ENCODE measurements around the gene SHISA9.
"Not testable (repeated sequence)": the region's sequence is repeated elsewhere in the genome, so short reads cannot be mapped to it uniquely, and the experiment has no call there.

The SHISA9 gene

DNA sequence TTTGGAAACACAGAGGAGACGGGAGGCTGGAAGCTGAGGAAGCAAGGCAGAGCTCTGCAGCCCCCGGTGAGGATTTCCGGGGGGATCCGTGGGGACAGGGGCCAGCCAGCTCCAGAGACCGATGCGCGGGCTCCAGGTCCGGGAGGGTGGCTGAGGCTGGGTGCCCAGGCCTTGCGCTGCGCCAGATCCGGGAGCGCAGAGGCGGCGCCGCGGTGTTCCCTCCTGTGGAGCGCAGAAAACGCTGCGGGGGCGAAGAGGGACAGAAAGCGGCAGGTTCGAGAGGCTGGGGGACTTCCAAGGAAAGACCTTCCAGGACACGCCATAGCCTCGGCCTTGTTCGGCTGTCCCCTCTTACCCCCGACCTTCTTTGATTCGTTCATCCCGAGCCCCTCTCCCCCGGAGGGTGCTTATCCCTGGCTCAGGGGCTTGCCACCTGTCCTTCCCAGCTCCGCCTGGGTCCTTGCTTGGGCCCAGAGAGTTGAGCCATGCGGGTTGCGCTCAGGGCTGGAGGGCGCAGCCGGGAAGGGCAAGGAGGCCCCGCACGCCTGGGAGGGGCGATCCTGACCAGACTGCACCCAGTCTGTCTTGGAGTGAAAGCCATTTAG is 697 bp upstream of the SHISA9 start:
- DNase-seq, result no peak

DNA sequence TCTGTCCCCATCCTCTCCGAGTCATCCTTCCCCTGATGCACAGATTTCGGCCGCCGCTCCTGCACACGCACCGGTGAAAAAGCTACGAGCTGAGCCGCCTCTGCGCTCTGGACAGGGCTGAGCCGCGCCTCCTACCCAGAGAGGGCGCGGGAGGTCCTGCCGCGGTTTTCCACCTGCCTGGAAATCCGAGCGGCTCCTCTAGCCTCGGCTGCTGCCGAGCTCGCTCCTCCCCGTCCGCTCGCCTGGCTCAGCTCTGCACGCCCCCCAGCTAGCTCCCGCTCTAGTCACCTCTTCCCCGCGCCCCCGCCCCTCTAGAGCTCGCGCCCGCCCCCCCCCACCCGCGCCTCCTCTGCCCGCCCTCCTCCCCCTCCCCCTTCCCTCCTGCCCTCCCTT is 198 bp upstream of the SHISA9 start:
- DNase-seq, result no peak

DNA sequence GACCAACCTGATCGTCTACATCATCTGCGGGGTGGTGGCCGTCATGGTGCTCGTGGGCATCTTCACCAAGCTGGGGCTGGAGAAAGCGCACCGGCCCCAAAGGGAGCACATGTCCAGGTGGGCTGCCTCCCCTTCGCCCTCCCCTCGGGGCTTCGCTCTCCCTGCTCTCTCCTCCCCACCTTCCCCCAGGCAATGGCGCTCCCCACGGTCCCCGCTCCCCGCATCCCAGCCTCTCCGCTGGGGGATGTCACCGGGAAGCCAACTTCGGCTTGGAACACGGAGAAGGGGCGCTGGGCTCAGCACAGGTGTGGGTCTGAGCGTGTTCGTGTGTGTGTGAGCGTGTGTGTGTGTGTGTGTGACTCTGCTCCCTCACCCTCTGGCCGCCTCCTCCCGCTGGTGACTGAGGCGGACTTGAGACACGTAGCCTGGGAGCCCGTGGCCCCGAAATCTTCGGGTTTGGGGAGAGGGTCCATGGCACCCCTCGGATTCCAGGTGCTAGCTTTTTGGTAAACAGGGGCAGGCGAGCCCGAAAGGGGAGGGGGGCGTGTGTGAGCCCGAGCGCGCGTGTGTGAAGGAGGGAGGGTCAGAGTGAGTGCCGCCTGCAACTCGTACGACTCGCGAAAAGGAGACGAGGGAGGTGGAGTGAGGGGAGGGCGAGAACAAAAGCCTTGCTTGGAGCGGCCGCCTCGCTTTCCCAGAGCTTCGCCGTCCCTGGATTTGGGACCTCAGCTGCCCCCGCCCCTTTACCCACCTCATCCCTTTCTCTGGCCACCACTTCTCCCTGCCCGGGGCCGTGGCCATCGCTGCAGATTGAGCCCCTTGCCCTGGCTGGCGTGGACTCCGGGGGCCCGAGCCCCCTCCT is 1.3 kb downstream of the SHISA9 start:
- no peak for DNase-seq

DNA sequence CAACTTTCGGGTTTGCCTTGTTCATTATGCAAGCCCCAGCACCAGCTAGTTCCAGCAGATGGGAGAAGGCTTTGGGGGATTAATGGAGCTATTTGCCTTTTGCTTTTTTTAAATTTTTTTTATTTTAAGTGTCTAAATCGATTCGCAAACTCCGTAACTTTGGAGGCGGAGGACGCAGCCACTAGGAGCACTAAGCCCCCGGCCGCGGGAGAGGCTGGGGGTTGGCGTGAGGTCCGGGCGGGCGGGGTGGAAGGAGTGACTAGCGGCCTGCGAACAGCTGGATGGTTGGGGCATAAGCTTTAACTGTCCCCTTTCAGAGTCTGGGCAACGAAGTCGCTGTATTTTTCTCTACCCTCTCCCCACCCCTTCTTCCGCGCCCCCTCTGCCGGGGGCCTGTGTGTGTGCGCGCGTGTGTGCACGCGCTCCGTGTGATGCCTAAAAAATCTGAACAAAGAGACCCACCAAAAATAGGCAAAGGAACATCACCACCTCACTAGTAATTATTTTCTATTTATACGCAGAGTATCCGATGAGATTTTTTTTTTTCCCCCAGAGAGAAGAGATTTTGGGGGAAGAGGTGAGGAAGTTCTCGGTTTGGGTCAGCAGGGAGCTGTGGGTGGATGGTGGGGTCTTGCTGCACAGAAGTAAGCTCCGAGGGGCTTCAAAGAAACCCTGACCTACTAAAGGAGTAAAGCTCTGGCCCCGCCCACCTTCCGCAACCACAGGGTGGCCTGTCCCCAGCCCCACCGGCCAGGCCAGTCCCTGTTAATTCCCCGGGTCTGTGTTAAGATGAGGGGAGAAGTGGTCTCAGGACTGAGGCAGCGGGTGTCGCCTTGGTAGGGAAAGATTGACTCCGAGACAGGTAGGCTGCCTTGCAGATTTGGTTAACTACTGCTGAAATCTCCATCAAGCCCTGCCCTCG is 2.3 kb downstream of the SHISA9 start:
- no peak for DNase-seq

DNA sequence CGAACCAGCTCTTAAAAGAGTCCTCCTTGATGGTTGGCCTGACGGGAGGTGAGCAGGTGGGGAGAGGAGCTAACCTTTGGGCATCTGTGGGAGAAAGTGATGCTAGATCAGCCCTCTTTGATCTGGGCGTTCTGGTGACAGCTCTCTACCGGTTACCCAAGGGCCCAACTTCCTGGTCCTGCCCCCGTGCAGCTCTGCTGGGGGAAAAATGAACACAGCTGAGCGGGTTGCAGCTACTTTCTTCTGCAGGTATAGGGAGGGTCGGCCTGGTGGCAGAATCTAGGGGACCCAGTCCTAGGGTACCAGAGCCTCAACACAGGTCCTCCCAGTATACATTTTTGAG is 2.9 kb downstream of the SHISA9 start:
- no peak for DNase-seq

DNA sequence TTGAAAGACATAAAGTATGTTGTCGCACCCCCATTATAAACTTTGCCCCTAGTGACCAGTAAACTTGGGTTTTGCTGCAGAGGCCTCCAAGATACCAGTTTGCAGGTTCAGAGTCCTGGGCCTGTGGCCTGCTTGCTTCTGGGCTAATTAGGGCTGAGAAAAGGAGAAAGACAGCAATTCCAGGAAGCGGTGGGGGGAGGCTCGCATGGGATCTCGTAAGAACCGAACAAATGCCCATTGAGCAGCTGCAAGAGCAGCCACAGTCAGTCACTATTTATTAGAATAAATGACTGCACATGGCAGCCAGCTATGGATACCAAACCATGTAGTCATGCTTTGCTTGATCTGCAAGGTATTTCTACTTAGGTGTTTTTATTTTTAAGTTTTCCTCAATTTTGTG is 4.9 kb downstream of the SHISA9 start:
- no peak for DNase-seq

DNA sequence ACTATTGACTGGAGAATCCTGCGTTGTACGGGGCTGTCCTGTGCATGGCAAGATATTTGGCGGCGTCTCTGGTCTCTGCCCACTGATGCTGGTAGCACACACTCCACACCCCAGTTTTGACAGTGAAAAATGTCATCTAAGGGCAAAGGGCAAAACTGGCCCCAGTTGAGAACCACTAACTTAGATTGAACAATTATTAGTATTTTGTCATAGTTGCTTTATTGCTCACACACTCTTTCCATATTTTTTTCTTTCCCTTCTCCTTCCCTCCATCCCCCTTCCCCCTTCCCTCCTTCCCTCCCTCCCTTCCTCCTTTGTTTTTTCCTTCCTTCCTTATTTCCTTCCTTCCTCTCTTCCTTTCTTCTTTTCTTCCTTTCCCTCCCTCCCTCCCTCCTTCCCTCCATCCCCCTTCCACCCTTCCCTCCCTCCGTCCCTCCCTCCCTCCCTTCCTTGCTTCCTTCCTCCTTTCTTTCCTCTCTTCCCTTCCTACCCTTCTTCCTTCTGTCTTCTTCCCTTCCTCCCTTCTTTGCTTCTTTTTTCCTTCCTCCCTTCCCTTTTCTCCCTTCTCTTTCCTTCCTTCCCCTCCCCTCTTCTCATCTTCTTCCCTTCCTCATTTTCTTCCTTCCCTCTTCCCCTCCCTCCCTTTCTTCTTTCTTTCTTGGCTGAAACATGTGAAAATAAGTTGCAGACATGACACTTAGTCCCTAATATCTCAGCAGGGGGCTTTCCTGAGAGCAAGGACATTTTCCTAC is 5.5 kb downstream of the SHISA9 start:
- DNase-seq, result no peak

DNA sequence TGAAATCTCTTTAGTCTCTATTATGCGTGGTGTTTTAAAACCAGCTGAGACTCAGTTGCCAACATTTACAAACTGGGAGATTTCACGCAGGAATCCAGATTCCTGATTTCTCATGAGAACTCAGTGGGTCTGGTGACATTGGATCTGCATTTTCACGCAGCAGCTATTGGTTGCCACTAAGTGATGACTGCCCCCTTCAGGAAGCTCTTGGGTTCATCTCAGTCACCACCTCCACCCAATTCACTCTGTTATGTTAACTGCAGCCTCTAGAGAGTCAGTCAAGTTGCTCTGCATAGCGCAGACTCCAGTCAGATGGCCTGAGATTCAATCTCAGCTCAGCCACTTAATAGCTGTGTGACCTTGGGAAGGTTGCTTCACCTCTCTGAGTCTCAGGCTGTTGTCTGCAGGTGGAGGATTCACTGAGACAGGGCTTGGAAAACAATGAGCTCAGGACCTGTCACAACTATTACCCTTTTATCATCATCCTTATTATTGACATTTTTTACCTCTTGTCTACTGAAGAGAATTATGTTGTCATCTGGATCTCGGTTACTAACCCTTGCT is 6.4 kb downstream of the SHISA9 start:
- no peak for DNase-seq

DNA sequence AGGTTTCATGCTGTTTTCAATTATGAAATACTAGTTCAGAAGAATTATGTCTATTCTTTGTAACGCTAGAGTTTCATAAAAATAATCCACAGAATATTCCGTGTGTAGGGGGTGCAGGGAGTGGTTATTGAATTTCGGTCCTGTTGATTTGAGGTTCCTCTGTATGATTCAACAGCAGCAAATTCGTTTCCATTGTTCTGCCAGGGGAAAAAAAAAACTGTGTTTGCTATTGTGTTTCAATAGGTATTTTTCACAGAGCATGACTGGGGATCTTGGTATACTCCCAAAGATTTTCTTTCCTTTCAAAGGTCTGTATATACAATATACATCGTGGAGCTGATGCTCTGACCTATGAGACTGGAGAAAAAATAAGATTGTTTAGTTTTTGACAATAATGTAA is 15.8 kb downstream of the SHISA9 start:
- no peak for DNase-seq

DNA sequence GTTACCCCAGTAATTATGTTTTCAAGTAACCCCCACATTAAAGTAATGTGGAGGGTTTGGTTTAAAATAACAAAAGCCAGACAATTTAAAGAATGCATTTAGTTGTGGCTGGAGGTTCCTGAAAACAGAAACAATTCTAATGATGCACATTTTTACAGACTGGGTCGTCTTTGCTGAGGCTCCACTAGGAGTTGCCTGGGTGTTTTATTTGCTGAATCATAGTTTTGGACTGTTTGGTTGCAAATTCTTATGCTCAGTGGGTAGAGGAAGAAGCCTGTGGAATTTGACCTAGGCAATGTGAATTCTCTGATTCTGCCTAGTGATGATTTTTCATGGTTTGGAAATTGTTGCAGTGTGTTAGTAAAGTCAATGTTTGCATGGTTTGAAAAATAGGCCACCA is 16.3 kb downstream of the SHISA9 start:
- DNase-seq, result no peak

DNA sequence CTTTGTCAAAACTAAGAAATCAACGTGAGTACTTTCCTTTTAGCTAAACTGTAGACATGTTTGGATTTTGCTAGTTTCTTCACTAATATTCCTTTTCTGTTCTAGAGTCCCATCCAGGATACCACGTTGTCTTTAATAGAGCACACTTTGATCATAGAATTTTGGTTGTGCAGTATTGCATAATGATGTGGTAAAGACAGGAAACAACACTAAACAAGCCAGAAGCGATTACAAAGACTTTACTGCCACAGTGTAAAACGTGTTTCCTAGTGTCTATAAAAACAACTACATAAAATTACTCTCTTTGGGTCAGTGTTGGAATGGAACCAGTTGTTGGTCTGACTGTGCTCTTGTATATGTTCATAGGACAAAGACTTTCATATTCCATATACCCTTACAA is 19.3 kb downstream of the SHISA9 start:
- DNase-seq, result no peak

DNA sequence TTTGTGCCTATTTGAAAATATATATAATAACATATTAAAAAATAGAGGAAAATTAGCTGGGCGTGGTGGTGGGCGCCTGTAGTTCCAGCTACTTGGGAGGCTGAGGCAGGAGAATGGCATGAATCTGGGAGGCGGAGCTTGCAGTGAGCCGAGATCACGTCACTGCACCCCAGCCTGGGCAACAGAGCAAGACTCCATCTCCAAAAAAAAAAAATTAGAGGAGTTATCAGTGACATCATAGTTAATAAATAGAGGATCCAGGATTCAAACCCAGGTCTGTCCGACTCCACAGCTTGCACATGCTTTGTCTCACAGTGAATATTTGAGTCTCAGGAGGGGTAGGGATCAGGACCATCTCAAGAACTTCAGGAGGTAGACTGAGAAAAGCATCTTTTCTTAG is 22.2 kb downstream of the SHISA9 start:
- not testable (repeated sequence) for DNase-seq

DNA sequence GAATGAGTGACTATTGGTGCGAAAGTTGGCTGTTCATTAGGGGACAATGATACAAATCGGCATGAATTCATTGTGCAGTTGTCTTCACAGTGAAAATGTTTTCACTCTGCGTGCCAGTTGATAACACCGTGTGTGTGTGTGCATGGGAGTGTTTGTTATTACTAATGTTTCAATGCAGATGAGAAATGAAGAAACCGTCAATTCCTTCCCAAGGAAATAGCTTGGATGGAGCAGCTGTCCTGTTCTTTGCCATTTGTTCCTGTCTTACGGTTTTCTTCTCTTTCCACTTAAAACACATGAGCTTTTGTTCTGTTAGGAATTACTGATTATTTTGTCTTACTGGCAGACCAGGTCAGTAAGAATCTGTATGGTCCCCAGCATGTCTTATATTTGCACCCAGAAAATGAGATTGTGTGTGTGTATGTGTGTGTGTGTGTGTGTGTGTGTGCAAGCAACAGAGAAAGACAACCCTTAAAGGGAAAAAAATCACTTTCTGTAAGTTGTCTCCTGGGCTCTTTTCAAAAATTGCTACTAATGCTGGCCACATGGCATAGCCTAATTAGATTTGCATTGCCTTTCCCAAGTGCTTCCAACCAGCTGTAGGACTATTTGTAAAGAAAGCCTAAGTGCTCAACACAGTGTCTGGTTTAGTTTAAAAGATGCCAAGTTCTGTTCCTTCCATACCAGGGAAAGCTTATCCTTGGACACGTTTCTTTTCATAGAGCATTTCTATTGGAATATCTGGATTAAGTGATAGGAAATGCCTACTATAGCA is 23.8 kb downstream of the SHISA9 start:
- no peak for DNase-seq

DNA sequence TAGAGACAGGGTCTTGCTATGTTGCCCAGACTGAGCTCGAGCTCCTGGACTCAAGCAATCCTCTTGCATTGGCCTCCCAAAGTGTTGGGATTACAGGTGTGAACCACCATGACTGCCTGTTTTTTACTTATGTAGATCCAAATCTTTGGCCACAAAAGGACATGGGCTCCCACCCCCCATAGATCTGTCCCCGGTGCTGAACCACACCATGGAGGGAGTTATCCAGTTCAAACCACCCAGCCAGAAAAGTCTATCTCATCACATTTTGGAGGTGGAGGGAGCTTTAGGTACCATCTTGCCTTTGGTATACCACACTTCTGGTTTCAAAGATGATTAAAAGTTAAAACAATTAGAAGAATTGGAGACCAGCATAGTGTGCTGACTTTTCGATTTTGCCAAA is 26.2 kb downstream of the SHISA9 start:
- DNase-seq, result no peak

DNA sequence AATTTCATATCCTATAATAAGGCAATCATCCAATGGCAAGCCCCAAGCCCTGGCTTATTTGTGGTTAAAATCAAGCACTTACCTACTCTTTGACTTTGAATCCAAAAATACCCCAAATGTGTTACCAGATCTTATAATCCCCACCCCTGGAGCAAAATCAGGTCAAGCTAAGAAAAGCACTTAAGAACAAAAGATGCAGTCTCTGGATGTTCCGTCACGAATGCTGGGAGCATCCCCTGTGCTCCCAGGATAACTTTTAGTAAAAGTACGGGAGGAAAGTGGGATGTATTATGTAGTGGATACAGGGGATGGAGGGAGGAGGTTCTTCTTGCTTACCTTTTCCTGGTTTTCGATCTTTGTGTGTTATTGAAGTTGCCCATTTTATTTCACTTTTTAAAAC is 29.5 kb downstream of the SHISA9 start:
- DNase-seq, result no peak

DNA sequence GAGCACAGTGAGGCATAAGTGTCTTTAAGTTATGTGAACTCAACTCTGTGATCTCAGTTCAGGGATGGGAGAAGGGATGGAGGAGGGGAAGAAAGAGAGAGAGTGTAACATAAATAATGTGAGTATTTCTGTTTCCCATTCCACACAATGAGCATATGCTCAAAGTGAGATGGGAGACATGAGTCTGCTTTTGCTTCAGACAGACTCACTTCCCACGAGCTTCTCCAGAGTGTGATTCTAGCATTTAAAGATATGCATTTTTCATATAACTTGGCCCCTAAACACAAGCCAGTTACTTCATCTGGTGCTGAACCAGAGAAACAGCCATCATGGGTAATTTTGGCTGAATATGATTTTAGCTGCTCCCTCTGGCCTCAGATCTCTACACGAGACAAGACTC is 35.0 kb downstream of the SHISA9 start:
- no peak for DNase-seq

DNA sequence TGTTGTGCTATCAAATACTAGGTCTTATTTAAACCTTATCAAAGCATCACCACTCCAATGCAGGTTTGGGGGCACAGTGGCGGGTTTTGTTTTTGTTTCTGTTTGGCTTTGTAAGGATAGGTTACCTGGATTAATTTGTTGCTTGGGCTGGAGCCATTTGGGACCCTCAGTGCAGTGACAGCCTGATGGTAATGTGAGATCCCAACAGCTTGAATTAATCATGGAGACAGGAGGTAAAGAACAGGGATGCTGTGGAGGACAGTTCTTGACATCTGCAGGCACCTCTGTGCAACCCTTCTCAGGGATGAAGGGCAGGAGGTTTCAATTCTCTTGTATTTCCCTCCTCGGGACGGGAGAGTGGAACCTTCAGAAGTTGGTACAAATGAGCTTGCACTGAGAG is 40.5 kb downstream of the SHISA9 start:
- DNase-seq, result no peak

DNA sequence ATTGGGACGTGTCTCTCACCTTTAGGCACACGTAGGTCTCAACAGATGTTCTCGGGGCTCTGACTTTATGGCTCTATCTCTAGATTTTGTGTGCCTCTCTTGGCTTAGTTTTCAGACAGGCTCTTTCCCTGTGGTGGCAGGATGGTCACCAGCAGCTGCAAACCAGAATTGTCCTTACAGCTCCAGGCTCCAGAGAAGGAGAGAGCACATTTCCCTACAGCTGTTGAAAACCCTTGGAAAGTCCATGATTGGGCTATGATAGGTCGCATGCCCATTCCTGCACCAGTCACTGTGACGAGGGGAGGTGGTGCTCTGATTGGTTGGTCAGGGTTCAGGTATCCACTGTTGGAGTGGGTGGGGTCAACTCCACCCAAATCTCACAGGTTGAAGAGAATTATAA is 41.5 kb downstream of the SHISA9 start:
- DNase-seq, result no peak

DNA sequence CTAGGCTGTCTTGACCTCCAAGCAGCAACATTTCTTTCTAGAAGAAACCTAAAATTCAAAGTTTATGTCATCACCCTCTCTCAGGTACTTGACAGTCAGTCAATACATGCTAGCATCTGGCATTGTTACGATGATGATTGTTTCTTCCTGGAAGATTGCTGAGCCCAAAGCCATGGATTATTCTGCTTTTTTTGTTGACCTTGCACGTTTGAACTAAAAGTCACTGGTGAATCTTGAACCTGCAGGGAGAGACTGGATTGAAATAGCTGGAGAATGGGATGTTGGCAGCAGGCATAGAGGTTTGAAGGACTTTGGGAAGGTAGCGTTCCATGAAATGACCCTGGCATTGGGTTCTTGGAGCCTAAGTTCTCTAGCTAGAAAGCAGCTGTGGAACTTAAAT is 42.9 kb downstream of the SHISA9 start:
- DNase-seq, result no peak

DNA sequence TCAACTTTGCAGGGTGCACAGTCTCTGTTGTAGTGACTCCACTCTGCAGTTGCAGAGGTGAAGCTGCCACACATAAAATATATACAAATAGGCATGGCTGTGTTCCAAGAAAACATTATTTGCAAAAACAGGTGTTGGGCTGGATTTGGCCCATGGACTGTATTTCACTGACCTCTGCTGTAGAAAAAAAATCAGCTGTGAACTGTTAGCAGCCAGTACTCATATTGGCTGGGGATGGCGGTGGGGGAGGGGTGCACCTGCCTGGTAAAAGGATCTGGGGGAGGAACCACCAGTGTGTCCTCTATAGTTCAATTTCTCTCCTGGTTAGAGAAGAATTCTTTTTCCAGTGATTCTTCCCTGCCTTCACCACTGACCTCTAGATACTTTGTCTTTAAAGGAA is 50.0 kb downstream of the SHISA9 start:
- no peak for DNase-seq

DNA sequence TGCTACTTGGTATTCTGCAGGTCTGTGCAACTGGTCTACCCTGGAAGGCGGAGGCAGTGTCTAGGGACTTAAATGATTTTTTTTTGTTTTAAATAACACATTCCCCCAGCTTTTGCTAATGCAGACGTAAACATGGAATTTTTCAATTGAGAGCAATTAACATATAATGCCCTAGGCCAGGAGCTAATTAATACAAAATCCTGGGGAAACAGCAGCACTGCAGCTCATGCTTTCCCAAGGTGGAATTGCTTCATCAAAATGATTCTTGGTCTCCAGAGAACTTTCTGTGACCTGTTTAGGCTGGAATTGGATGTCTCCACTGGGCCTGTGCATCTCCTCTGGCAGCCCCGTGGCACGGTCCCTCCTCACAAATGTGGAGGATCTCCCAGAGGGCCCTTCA is 50.6 kb downstream of the SHISA9 start:
- DNase-seq, result no peak

DNA sequence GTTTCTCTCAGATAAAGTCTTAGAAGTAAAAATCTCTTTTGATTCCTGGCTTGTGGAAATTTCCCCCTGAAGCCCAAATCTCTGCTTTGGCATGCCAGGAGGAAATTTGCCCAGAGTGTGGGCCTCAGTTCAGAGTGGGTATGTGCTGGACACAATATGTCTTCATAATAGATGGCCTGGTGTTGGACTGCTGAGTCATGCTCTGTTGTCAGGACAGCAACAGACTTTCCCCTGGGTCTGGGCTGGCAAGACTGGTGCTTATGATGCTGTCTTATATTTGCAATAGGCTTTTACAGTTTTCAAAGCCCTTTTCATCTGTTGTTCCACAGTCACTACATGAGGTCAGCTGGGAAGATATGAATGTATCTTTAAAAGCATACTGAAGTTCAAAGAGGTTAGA is 57.0 kb downstream of the SHISA9 start:
- DNase-seq, result no peak

Measured in NCI-H2227 treated with DMSO at 0.1 percent for 48 hours (cell line).